Hematopoietic multipotent progenitor cell (in vitro differentiated cells): ENCODE results near the gene OPHN1. TPM values are rescaled to one million over a fixed set of nuclear protein-coding genes. Genes with fewer than 3 reads are reported as not detected.
"Not testable (repeated sequence)": the region's sequence is repeated elsewhere in the genome, so short reads cannot be mapped to it uniquely, and the experiment has no call there.

Experiments used
- DNase-seq, 3 donors: peaks; one replicate each; pipeline ENCODE4 v3.0.0-alpha.2; 2011 to 2015; ENCODE audit warnings: low read depth in 2 of 3, low spot score in 2 of 3
- total RNA-seq: library from RNA; depleted of rRNA; stranded (reverse); fragments of >200 nt; gene quantifications from one replicate; pipeline ENCODE4 v1.2.3, GENCODE V29; 2012

The OPHN1 gene
- total RNA-seq, 1 donor = 2.4 TPM

- peak in 1 of 3 donors; percentile 0 for DNase-seq
Measured at GRCh38 chrX:68084765-68085164, 348.5 kb downstream of the OPHN1 start.

GRCh38 chrX:68083510-68083909, 349.8 kb downstream of the OPHN1 start:
- DNase-seq = no peak

DNA sequence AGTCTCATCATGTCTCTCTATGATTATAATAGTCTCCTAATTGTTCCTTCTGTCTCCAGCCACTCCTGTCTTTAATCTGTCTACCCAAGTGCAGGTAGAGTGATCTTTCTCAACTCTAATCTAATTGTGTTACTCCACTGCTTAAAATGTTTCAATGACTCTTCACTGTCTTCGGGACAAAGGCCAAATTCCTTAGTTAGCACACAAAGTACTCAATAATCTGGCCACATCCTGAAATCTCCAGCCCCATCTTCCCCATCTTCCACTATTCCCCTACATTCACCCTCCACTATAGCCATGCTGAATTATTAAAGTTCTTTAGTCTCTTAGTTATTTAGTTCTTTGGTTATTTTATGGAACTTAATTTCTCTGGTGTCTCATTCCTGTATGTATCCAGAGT, 353.3 kb downstream of the OPHN1 start:
- no peak for DNase-seq

DNA sequence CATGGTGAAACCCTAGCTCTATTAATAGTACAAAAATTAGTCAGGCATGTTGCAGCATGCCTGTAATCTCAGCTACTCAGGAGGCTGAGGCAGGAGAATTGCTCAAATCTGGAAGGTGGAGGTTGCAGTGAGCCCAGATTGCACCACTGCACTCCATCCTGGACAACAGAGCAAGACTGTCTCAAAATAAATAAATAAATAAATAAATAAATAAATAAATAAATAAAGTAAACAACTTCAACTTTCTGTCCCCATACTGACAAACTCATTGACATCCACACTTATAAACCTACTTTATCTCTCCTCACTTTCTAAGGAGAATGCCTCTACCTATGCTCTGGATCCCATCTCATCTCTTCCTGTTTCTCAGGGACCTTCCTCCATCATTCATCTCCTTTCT, 354.5 kb downstream of the OPHN1 start:
- DNase-seq = not testable (repeated sequence)

DNA sequence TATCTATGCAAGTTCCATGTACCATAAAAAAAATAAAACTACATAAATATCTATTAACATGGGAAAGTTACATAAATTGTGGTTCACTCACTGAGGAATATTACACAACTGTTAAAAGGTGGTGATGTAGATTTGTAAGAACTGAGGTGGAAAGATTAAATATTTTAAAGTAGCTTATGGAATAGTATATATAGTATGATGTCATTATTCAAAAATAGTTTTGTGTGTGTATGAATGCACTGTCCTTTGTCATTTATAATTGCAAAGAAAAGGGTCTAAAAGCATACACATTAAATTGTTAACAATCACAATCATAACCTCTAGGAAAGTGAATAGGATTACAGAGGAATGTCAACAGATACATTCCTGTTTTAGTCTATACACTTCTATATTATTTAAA, 355.9 kb downstream of the OPHN1 start:
- DNase-seq = no peak

- no peak for DNase-seq
Measured at GRCh38 chrX:68072041-68072440, 361.3 kb downstream of the OPHN1 start.

DNA sequence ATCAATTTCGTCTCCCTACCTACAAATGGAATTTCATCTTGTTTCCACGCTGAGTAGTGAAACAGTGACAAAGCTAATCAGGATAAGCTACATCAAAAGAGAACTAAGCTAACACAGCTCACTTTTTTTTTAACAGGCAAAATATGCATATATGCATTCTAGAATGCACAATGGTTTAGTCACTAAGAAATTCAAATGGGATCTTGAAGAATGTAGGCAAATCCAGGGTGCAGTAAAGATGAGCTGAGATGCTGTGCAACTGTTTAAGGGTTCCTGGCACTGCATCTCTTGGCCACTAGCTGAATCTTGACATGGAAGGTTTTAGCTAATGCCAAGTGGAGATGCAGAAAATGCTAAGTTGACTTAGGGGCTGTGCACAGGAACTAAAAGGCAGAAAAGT, 363.2 kb downstream of the OPHN1 start:
- not testable (repeated sequence) for DNase-seq

GRCh38 chrX:68061206-68061535, 372.1 kb downstream of the OPHN1 start:
- DNase-seq = no peak

DNA sequence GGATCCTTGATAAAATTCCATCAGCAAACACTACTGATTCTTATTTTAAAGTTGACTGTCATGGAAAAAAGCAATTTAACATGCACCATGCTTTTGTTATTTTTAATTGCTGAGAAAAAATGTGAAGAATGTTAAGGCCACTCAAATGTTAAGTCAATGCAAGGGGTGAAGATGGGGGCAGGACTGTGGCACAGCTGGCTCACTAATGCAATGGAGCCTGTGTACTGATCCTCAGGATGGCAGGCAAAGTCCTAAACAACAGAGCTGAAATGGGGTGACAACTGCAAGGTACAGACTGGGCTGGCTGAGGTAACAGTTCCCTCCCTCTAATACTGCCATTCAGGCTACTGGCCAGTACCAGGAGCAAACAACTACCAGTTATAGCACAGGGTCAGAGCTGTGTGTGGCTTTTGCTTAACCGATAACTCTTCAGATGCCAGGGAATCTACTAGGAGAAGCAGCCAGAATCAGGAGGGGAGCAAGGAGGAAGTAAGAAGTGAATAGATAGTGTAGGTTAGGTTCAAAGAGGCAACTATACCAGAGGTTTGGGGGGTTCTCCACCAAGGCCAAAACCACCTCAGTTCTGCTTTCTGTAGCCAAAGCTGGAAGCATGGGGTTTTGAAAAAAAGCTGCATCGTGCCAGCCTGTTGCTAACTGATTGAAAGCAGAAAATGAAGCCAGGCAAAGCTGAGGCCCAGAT, 372.6 kb downstream of the OPHN1 start:
- peak in 2 of 3 donors; percentile 12 to 72 for DNase-seq

DNA sequence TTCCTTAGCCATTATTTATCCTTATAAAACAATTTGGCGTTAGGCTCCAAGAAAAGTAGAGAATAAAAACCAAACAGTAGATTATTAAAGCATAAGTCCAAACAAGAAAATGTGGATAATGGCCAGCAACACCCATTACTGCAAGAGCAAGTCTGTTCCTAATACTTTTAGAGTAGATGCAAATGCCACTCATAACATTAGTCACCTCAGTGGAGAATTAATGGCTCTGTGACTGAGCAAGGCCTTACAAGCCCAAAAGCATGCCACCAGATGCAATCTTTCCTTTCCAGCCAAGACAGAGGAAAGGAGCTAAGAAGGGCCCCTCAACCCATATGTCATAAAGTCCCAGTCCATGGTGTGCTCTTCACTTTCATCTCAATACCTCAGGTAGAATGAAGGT, 373.8 kb downstream of the OPHN1 start:
- DNase-seq = no peak

DNA sequence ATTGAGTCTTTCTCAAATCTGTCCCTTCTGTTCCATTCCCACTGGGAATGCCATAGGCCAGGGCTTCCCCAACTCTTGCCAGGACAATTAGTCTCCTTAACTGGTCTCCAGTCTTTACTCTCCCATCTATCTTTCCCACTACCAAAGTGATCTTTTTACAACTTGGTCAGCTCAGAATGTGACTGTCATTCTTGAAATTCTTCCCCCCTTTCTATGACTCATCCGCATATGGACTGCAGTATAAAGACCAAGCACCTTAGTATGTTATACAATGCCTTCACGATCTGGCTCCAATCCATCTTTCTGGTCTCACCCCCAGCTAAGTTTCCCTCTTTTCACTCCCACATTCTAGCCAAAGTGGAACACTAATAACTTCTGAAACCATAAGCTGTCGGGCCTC, 383.8 kb downstream of the OPHN1 start:
- no peak for DNase-seq

- DNase-seq = no peak
Measured at GRCh38 chrX:68048774-68049173, 384.5 kb downstream of the OPHN1 start.

DNA sequence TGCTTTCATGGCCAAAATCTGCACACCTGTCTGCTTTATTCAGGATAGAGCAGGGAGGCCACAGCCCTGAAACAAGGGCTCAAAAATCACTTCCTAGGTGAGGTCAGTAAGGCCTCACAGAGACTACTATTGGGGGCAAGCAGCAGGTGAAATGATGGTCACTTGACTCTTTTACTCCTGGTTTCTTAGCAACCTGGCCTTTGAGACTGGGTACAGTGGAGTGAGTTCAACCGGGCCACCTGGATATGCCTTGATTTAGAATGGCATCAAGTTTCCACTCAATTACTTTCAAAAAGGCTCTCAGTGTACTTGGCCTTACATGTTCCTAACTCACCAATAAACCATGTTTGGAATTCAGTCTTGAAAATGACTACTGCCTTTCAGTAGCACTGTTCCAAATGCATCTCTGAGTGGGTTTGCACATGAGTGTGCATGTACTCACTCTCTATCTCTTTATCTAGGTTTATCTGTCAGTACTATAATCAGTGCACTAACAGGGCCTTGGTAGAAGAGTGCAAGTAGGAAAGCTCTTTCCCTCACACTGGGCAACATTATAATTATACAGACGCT, 388.2 kb downstream of the OPHN1 start:
- no peak for DNase-seq

DNA sequence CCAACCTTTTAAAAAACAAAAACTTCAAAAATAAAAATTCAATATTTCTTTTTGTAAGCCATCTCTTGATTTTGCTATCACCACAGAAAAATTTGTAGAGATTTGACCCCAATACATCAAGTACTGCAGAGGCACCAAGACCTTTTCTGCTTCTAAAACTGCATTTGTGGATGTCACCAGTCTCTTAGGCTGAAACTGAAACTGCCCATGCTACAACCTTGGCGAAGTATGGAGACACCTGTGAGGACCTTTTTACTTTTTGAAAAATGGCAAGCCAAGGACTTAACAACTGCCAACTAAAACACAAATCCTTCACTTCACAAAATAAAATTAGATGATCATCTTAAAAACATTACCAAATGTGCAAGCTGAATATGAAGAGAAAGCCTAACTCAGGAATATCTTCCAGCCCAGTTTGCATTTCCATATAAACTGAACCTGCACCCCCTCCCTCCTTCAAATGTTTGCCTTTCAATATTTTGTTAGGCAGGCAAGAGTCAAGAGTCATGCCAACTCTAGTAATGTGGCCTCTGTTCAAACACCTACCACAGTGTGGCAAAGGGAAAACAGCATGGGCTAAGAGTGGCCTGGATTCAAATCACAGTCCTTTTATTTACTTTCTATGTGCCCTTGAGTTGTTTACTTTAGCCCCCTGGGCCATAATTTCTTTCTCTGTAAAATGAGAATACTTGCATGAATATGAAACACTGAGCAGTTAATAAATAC, 389.4 kb downstream of the OPHN1 start:
- no peak for DNase-seq

- DNase-seq = no peak
Measured at GRCh38 chrX:68041110-68041509, 392.2 kb downstream of the OPHN1 start.

GRCh38 chrX:68018248-68019203, 414.8 kb downstream of the OPHN1 start:
- DNase-seq = peak in 2 of 3 donors; percentile 4 to 19

DNA sequence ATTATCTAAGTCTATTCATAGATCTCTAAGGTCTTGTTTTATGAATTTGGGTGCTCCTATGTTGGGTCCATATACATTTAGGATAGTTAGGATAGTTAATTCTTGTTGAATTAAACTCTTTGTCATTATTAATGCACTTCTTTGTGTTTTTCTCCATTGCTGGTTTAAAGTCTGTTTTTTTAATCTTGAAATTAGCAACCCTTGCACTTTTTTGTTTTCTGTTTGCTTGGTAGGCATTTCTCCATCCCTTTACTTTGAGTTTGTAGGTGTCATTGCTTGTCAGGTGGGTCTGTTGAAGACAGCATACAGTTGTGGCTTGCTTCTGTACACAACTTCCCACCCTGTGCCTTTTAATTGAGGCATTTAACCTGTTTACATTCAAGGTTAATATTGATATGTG, 434.8 kb downstream of the OPHN1 start:
- DNase-seq = no peak
